ENCODE measurements around the gene ARF3.

Gene ARF3

GRCh38 chr12:48981757-48982157, 24.5 kb upstream of the ARF3 start:
- no peak for DNase-seq (ENCODE audit: low spot score)

GRCh38 chr12:48980953-48981756, 23.9 kb upstream of the ARF3 start:
- DNase-seq (ENCODE audit: low spot score): peak; percentile 54

- no peak for DNase-seq (ENCODE audit: low spot score)
Measured at GRCh38 chr12:48980389-48980952, 23.2 kb upstream of the ARF3 start.

- no peak for DNase-seq (ENCODE audit: low spot score)
Measured at GRCh38 chr12:48979602-48980388, 22.5 kb upstream of the ARF3 start.

GRCh38 chr12:48978741-48979601, 21.7 kb upstream of the ARF3 start:
- no peak for DNase-seq (ENCODE audit: low spot score)

- DNase-seq (ENCODE audit: low spot score): no peak
Measured at GRCh38 chr12:48978291-48978740, 21.0 kb upstream of the ARF3 start, which contains the start of gene WNT1. Gene WNT1 (plus strand): TSS chr12:48978322. CDS start chr12:48978651, 329 bp downstream.

GRCh38 chr12:48977290-48978281, 20.3 kb upstream of the ARF3 start:
- DNase-seq (ENCODE audit: low spot score): no peak

GRCh38 chr12:48973941-48974673, 16.8 kb upstream of the ARF3 start:
- DNase-seq (ENCODE audit: low spot score): no peak

- DNase-seq (ENCODE audit: low spot score): no peak
Measured at GRCh38 chr12:48973531-48973930, 16.2 kb upstream of the ARF3 start.

- no peak for DNase-seq (ENCODE audit: low spot score)
Measured at GRCh38 chr12:48972952-48973483, 15.7 kb upstream of the ARF3 start.

GRCh38 chr12:48972213-48972951, 15.1 kb upstream of the ARF3 start:
- no peak for DNase-seq (ENCODE audit: low spot score)

GRCh38 chr12:48970702-48971334, 13.5 kb upstream of the ARF3 start:
- no peak for DNase-seq (ENCODE audit: low spot score)

- no peak for DNase-seq (ENCODE audit: low spot score)
Measured at GRCh38 chr12:48969833-48970701, 12.8 kb upstream of the ARF3 start.

GRCh38 chr12:48969160-48969771, 12.0 kb upstream of the ARF3 start:
- no peak for DNase-seq (ENCODE audit: low spot score)

- DNase-seq (ENCODE audit: low spot score): no peak
Measured at GRCh38 chr12:48968467-48968866, 11.2 kb upstream of the ARF3 start.

- DNase-seq (ENCODE audit: low spot score): no peak
Measured at GRCh38 chr12:48967991-48968390, 10.7 kb upstream of the ARF3 start.
